Measurements from ENCODE around the gene USP35. TPM values are rescaled to one million over a fixed set of nuclear protein-coding genes. Genes with fewer than 3 reads are reported as not detected.
A peak's percentile ranks its signal among the peaks of the same experiment; 100 is the strongest.

Gene USP35
- total RNA-seq, 8 experiments from 2014 or later, result 4.3 to 13.4 (median 9.9) TPM

DNA sequence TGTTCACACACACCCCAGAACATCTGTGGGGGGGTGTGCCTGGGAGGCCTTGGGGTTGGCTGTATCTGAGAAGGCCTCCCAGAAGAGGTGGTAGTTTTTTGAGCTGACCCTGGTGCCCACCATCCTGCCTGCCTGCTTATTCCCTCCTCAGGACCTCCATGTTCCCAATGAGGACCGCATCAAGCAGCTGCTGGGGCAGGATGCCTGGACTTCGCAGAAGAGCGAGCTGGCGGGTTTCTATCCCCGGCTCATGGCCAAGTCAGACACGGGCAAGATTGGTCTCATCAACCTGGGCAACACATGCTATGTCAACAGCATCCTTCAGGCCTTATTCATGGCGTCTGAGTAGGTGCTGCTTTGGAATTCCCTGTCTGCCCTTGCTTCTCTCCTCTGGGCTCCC, 17.0 kb downstream of the USP35 start:
- no peak for ATAC-seq (replicated peaks in 6 of 8)
- WGBS, 10 experiments, result 80 to 96% methylated on average over 1 to 4 of the region's 7 CpGs; no CpG with 5 or more reads in 8 of the 10 experiments
- in situ Hi-C loops (cut with MboI; ENCODE audit: low pct_unique_long_range_greater_than_20kb in 2 of 9, low sequenced_read_pairs in 9 of 9, unreplicated experiment in 9 of 9), result no loop called here
- Histone ChIP-seq H3K27ac (no peak overlapping the region), H3K4me3 (no peak overlapping the region), H3K4me1 (replicated peaks in 1 of 2) (no peaks in the 10 kb centered on the region)

GRCh38 chr11:78207532-78208256, 19.0 kb downstream of the USP35 start:
- in situ Hi-C loops (cut with MboI; ENCODE audit: low pct_unique_long_range_greater_than_20kb in 2 of 9, low sequenced_read_pairs in 9 of 9, unreplicated experiment in 9 of 9), result no loop called here
- ATAC-seq (replicated peaks in 6 of 8), result no peak
- Histone ChIP-seq H3K4me1 (replicated peaks in 1 of 2) (no peaks in the 10 kb centered on the region), H3K4me3 (no peak overlapping the region), H3K27ac (no peak overlapping the region)
- WGBS, 10 experiments, result 53 to 94% (median 82%) methylated on average over 3 to 9 of the region's 11 CpGs; no CpG with 5 or more reads in 2 of the 10 experiments

GRCh38 chr11:78208257-78209165, 19.8 kb downstream of the USP35 start:
- Histone ChIP-seq H3K27ac (no peak overlapping the region), H3K4me1 (replicated peaks in 1 of 2) (no peaks in the 10 kb centered on the region), H3K4me3 (no peak overlapping the region)
- WGBS, 10 experiments, result 60 to 100% (median 91%) methylated on average over 1 to 7 of the region's 16 CpGs; no CpG with 5 or more reads in 4 of the 10 experiments
- peak in 2 of 8 experiments; percentile 5 to 11 for ATAC-seq (replicated peaks in 6 of 8)
- in situ Hi-C loops (cut with MboI; ENCODE audit: low pct_unique_long_range_greater_than_20kb in 2 of 9, low sequenced_read_pairs in 9 of 9, unreplicated experiment in 9 of 9), result no loop called here

DNA sequence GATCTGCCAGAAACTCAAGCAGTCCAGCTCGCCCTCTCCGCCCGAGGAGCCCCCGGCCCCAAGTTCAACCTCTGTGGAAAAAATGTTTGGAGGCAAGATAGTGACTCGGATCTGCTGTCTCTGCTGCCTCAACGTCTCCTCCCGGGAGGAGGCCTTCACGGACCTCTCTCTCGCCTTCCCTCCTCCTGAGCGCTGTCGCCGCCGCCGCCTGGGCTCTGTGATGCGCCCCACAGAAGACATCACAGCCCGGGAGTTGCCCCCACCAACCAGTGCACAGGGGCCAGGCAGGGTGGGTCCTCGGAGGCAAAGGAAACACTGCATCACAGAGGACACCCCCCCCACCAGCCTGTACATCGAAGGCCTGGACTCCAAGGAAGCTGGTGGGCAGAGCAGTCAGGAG, 20.8 kb downstream of the USP35 start:
- Histone ChIP-seq H3K4me3 (no peak overlapping the region), H3K4me1 (replicated peaks in 1 of 2) (no peaks in the 10 kb centered on the region), H3K27ac (no peak overlapping the region)
- ATAC-seq (replicated peaks in 6 of 8), result no peak
- in situ Hi-C loops (cut with MboI; ENCODE audit: low pct_unique_long_range_greater_than_20kb in 2 of 9, low sequenced_read_pairs in 9 of 9, unreplicated experiment in 9 of 9), result no loop called here
- 60 to 93% (median 76%) methylated on average over 1 to 2 of the region's 18 CpGs; no CpG with 5 or more reads in 4 of the 10 experiments for WGBS, 10 experiments

DNA sequence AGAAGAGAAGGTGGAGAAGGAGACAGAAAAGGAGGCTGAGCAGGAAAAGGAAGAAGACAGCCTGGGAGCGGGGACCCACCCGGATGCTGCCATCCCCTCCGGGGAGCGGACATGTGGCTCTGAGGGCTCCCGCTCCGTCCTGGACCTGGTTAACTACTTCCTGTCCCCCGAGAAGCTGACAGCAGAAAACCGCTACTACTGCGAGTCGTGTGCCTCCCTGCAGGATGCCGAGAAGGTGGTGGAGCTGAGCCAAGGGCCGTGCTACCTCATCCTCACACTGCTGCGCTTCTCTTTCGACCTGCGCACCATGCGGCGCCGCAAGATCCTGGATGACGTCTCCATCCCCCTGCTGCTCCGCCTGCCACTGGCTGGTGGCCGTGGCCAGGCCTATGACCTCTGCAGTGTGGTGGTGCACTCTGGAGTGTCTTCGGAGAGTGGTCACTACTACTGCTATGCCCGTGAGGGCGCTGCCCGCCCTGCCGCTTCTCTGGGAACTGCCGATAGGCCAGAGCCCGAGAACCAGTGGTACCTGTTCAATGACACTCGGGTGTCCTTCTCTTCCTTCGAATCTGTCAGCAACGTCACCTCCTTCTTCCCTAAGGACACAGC, 21.4 kb downstream of the USP35 start:
- H3K4me1 ChIP-seq (replicated peaks in 1 of 2), result no peaks in the 10 kb centered on the region
- no peak overlapping the region for H3K4me3 ChIP-seq
- in situ Hi-C loops (cut with MboI; ENCODE audit: low pct_unique_long_range_greater_than_20kb in 2 of 9, low sequenced_read_pairs in 9 of 9, unreplicated experiment in 9 of 9), result no loop called here
- no peak for ATAC-seq (replicated peaks in 6 of 8)
- 78 to 100% (median 89%) methylated on average over 1 to 13 of the region's 31 CpGs; no CpG with 5 or more reads in 1 of the 10 experiments for WGBS, 10 experiments
- no peak overlapping the region for H3K27ac ChIP-seq

DNA sequence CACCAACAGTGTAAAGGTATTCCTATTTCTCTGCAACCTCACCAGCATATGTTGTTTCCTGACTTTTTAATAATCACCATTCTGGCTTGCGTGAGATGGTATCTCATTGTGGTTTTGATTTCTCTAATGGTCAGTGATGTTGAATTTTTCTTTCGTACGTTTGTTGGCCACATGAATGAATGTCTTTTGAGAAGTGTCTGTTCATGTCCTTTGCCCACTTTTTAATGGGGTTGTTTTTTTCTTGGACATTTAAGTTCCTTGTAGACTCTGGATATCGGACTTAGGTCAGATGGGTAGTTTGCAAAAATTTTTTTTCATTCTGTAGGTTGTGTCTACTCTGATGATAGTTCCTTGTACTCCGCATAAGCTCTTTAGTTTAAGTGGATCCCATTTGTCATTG, 22.8 kb downstream of the USP35 start:
- H3K4me1 ChIP-seq (replicated peaks in 1 of 2), result no peaks in the 10 kb centered on the region
- H3K27ac ChIP-seq, result no peak overlapping the region
- WGBS, 10 experiments, result 81 to 100% (median 100%) methylated on average over 1 to 5 of the region's 5 CpGs; no CpG with 5 or more reads in 1 of the 10 experiments
- no peak overlapping the region for H3K4me3 ChIP-seq
- in situ Hi-C loops (cut with MboI; ENCODE audit: low pct_unique_long_range_greater_than_20kb in 2 of 9, low sequenced_read_pairs in 9 of 9, unreplicated experiment in 9 of 9), result no loop called here
- ATAC-seq (replicated peaks in 6 of 8), result no peak

DNA sequence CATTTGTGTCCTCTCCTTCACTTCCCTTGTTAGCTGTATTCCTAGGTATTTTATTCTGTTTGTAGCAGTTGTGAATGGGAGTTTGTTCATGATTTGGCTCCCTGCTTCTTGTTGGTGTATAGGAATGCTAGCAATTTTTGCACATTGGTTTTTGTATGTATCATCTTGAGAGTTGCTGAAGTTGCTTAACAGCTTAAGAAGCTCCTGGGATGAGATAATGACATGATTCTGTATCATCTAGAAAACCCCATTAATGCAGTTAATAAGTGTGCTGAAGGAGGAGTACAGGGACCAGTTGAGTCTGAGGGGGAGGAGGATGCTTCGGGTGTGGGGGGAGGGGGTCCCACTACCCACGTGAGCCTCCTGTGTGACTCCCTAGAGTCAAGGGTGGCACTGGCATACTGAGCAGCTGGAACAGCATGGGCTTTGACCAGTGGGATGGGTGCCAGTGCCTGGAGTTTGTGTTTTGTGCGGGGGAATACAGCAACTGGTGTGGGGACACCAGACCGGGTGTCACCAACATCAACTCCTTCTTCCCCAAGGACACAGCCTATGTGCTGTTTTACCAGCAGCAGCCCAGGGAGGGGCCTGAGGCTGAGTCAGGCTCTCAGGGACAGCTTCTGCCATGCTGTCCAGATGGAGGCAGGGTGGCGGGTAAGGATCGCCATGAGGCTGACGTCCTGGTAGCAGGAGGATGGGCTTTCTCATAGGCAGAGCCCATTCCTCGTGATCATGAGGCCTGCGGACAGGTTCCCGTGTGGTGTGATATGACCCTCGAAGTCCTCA, 24.1 kb downstream of the USP35 start:
- ATAC-seq (replicated peaks in 6 of 8), result peak in 5 of 8 experiments; percentile 16 to 66 (median 31)
- H3K27ac ChIP-seq, result no peak overlapping the region
- in situ Hi-C loops (cut with MboI; ENCODE audit: low pct_unique_long_range_greater_than_20kb in 2 of 9, low sequenced_read_pairs in 9 of 9, unreplicated experiment in 9 of 9), result no loop called here
- H3K4me1 ChIP-seq (replicated peaks in 1 of 2), result no peaks in the 10 kb centered on the region
- no peak overlapping the region for H3K4me3 ChIP-seq
- 71 to 100% (median 80%) methylated on average over 1 to 5 of the region's 11 CpGs; no CpG with 5 or more reads in 7 of the 10 experiments for WGBS, 10 experiments

DNA sequence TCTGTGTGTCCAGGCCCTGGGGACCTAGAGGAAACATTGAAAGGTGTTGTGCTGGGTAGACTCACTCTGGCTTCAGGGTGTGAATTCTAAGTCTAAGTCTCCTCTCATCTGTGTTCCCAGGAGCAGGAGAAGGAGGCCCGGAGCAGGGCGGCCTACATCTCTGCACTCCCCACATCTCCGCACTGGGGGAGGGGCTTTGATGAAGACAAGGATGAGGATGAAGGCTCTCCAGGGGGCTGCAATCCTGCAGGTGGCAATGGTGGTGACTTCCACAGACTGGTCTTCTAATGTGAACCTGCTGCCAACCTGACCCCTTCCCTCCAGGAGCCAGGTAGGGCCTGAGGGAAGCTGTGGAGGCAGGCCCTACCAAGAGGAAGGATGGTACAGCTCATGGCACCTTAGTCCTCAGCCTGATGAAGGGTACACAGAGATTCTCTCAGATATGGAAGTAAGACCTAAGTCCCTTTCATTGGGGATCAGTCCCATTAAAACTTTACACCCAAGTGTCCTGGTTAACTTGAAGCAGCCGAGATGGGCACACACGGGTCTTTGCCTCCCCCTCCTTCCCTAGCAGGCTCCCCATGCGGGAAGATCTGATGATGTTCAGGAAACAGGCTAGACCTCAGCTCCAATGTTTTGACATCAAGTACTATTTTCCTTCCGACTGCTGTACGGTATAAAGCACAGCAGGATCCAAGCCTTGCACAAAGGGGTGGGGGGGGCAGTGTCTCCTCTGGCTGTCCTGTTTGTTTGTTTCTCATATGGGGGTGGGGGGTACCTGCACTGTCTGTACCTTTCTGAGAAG, 25.0 kb downstream of the USP35 start:
- no peak for ATAC-seq (replicated peaks in 6 of 8)

DNA sequence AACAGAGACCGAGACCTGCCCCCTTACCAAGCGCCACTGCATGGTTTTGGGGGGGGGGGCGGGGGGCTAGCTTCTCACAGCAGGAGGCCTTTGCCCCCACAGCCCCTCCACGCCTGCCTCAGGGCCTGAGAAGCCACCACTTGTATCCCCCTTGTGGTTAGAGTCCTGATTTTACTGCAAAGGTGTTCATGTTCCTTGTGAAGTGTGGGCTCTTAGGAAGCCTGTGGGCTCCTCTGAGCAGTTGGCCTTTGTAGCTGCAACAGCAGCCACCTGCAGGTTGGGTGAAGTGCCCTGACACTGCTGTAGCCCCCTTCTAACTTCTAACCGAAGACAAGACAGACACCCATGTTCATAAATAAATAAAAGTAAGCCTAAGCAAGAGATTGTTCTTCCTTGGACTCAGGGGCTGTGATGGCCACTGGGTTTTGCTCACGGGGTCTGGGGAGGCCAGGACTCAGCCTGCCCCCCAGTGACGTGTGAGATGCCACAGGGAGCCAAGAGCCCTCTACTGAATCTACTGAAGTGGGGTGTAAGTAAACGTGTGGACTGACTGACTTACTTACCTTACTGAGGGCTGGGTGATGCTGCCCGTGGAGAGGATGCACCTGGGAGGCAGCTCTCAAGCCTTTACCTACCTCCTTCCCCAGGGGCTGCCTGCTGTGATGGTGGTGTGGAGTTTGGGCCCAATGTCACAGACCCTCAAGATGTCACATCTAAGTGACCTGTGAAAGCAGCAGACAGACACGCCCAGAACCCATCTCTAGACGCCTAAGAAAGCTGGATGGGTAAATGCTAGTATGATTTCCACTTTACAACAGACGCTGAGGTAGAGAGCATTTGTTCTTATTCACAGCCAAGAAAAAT, 25.8 kb downstream of the USP35 start:
- Histone ChIP-seq H3K27ac (no peak overlapping the region), H3K4me1 (replicated peaks in 1 of 2) (no peaks in the 10 kb centered on the region), H3K4me3 (no peak overlapping the region)
- ATAC-seq (replicated peaks in 6 of 8), result no peak
- WGBS, 10 experiments, result 60 to 100% (median 83%) methylated on average over 1 to 2 of the region's 12 CpGs; no CpG with 5 or more reads in 5 of the 10 experiments
- in situ Hi-C loops (cut with MboI; ENCODE audit: low pct_unique_long_range_greater_than_20kb in 2 of 9, low sequenced_read_pairs in 9 of 9, unreplicated experiment in 9 of 9), result no loop called here

More for the DNA sequence above, 25.0 kb downstream of the USP35 start:
- in situ Hi-C loops (cut with MboI; ENCODE audit: low pct_unique_long_range_greater_than_20kb in 2 of 9, low sequenced_read_pairs in 9 of 9, unreplicated experiment in 9 of 9), result no loop called here
- no peaks in the 10 kb centered on the region for H3K4me1 ChIP-seq (replicated peaks in 1 of 2)
- 80 to 100% (median 81%) methylated on average over 2 to 4 of the region's 8 CpGs; no CpG with 5 or more reads in 4 of the 10 experiments for WGBS, 10 experiments
- H3K4me3 ChIP-seq, result no peak overlapping the region
- no peak overlapping the region for H3K27ac ChIP-seq

DNA sequence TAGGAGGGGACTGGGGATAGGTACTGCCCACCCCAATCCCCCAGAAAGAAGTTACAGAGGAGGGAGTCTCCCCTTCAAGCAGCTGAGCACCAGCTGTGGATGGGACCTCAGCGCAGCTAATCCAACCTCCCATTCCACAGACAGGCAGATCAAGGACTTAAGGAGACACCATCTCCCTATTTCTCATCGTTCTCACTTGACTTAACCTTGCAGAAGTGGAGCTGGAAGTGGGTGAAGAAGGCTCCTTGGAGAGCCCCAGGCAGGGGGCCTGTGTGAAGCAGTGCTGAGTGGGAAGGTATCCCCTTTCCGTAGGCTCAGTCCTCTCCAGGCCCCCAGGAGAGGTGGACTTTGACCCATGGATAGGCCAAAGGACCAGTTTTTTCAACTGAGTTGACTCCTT, 27.3 kb downstream of the USP35 start:
- H3K4me3 ChIP-seq, result no peak overlapping the region
- no peak for ATAC-seq (replicated peaks in 6 of 8)
- H3K27ac ChIP-seq, result no peak overlapping the region
- WGBS, 10 experiments, result 60 to 100% (median 90%) methylated on average over 1 to 3 of the region's 3 CpGs; no CpG with 5 or more reads in 4 of the 10 experiments
- in situ Hi-C loops (cut with MboI; ENCODE audit: low pct_unique_long_range_greater_than_20kb in 2 of 9, low sequenced_read_pairs in 9 of 9, unreplicated experiment in 9 of 9), result no loop called here
- H3K4me1 ChIP-seq (replicated peaks in 1 of 2), result no peaks in the 10 kb centered on the region

- Histone ChIP-seq H3K4me3 (no peak overlapping the region), H3K27ac (no peak overlapping the region), H3K4me1 (replicated peaks in 1 of 2) (no peaks in the 10 kb centered on the region)
- in situ Hi-C loops (cut with MboI; ENCODE audit: low pct_unique_long_range_greater_than_20kb in 2 of 9, low sequenced_read_pairs in 9 of 9, unreplicated experiment in 9 of 9), result no loop called here
- WGBS, 10 experiments, result 94 to 100% (median 98%) methylated on average over 1 to 5 of the region's 5 CpGs; no CpG with 5 or more reads in 6 of the 10 experiments
- ATAC-seq (replicated peaks in 6 of 8), result peak in 2 of 8 experiments; percentile 56 to 58
Observed at GRCh38 chr11:78216571-78217287, 28.0 kb downstream of the USP35 start.
